KOPT-K1 (cell line): ENCODE measurements around the gene VEPH1.

ENCODE experiments used
- H3K27ac ChIP-seq: fragments of 200-600 bp; sonication (generic); 2 replicates; pipeline ENCODE4 v1.5.1; 2016; ENCODE audit warnings: antibody characterized with exemption, mild to moderate bottlenecking, low read depth, low read length; ENCODE audit not compliant: poor library complexity, severe bottlenecking
- H3K36me3 ChIP-seq: fragments of 200-600 bp; sonication (generic); 2 replicates; pipeline ENCODE4 v1.5.1; 2017; ENCODE audit warnings: antibody characterized with exemption, mild to moderate bottlenecking, low read length, moderate library complexity; ENCODE audit not compliant: insufficient read depth
- H3K9me3 ChIP-seq: fragments of 200-600 bp; sonication (generic); 2 replicates; pipeline ENCODE4 v1.5.1; 2017; ENCODE audit warnings: antibody characterized with exemption, low read length, mild to moderate bottlenecking; ENCODE audit not compliant: insufficient read depth, poor library complexity, severe bottlenecking

Gene VEPH1

GRCh38 chr3:157259825-157260224 lies 243.4 kb downstream of the VEPH1 start:
- no peak overlapping the region for H3K27ac ChIP-seq
- no peaks in the 10 kb centered on the region for H3K36me3 ChIP-seq
- no peaks in the 10 kb centered on the region for H3K9me3 ChIP-seq

DNA sequence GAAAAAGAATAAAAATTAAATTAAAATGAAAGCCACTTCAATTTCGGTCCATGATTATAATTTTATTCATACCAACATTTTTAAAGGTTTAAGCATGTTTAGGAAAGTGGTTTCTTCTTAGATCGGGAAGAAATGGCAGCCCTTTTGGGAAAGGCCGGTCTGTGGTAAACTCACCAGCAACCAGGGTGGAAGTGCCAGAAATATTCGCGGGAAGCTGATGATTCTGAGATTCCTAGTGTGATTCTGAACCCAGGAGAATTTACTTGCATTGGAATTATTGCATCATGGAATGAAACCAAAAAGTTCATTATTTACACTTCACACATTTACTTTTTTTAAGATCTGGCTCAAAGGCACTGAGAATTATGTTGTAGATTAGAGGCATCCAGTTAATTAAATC lies 246.1 kb downstream of the VEPH1 start:
- Histone ChIP-seq H3K36me3 (no peaks in the 10 kb centered on the region), H3K27ac (no peak overlapping the region), H3K9me3 (no peaks in the 10 kb centered on the region)

DNA sequence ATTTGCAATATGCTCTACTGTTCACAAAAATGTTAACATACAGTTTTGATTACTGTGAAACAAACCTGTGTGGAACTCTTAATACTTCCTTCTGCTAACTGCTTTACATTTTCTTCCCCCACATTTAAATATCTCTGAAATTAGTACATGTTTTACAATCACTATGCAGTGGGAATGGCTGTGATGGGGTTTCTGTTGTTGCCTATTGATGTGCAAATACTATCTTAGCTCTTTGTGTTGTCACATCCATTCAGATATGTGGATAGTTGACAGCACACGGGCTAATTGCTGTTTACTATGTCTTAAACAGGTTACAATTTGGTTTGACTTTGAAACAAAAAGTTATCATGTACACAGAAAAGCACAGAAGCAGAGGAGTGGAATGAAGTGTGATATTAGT lies 247.4 kb downstream of the VEPH1 start:
- H3K27ac ChIP-seq, result no peak overlapping the region
- no peaks in the 10 kb centered on the region for H3K9me3 ChIP-seq

GRCh38 chr3:157251685-157252084 lies 251.5 kb downstream of the VEPH1 start:
- no peaks in the 10 kb centered on the region for H3K9me3 ChIP-seq
- no peak overlapping the region for H3K27ac ChIP-seq
- no peaks in the 10 kb centered on the region for H3K36me3 ChIP-seq

More for the DNA sequence above, 247.4 kb downstream of the VEPH1 start:
- no peaks in the 10 kb centered on the region for H3K36me3 ChIP-seq

GRCh38 chr3:157249606-157250005 lies 253.6 kb downstream of the VEPH1 start:
- no peaks in the 10 kb centered on the region for H3K36me3 ChIP-seq
- no peak overlapping the region for H3K27ac ChIP-seq
- H3K9me3 ChIP-seq, result no peaks in the 10 kb centered on the region

DNA sequence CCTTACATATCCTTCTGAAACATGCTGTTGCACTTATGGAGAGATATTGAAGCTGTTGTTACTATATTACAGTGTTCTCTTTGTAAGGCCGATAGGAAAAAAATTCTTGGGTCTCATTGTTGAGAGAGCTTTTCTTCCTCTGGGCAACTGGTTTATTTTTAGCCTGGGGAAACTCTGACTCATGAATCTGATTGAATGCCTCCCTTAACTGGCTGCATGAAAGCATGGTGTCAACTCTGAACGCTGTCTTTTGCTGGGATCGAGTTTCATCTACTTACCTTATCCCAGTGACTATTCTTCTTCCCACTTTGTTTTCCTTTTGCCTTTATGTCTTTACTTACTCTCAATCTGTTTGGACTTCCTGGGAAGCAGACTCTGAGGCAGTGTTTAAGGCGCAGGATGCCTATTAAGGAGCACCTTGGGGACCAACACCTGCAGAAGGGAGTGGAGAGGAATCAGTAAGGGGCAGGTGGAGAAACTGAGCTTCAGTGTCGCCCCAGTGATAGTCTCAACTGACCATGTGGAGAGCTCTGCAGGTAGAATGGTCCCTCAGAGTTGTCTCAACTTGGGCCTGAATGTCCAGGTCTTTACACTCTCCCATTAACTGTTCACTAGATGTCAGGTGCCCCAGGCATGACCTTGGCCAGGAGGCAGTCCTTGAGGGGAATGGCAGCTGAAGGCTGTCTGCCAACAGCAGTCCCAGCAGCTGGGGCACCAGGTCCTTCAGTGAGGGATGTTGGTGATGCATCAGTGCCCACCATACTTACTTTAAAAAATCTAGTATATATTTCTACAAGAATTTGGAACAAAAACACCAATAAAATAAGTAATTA lies 254.4 kb downstream of the VEPH1 start:
- no peaks in the 10 kb centered on the region for H3K36me3 ChIP-seq
- no peak overlapping the region for H3K27ac ChIP-seq
- no peaks in the 10 kb centered on the region for H3K9me3 ChIP-seq

DNA sequence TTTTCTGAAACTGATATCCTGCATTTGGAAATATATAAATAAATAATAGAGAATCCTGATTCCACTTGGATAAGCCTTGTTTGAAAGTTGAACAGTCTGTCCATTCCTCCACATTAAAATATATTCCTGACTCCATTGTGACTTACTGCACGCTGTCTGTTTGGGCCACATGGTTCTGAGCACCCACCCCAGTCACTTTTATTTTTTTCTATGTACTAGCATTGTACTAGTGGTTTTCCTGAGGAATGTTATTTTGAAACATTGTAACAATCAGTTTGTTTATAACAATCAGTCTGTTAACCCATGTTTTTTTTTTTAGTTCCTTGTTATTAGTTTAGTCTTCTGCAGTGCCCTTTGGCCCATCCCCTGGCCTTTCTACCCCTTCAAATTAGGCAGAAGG lies 255.8 kb downstream of the VEPH1 start:
- H3K27ac ChIP-seq, result no peak overlapping the region
- no peaks in the 10 kb centered on the region for H3K9me3 ChIP-seq
- no peaks in the 10 kb centered on the region for H3K36me3 ChIP-seq

GRCh38 chr3:157242836-157243235 lies 260.4 kb downstream of the VEPH1 start:
- H3K27ac ChIP-seq, result no peak overlapping the region
- H3K9me3 ChIP-seq, result no peaks in the 10 kb centered on the region
- no peaks in the 10 kb centered on the region for H3K36me3 ChIP-seq

GRCh38 chr3:157241599-157241998 lies 261.6 kb downstream of the VEPH1 start:
- Histone ChIP-seq H3K36me3 (no peaks in the 10 kb centered on the region), H3K9me3 (no peaks in the 10 kb centered on the region), H3K27ac (no peak overlapping the region)

DNA sequence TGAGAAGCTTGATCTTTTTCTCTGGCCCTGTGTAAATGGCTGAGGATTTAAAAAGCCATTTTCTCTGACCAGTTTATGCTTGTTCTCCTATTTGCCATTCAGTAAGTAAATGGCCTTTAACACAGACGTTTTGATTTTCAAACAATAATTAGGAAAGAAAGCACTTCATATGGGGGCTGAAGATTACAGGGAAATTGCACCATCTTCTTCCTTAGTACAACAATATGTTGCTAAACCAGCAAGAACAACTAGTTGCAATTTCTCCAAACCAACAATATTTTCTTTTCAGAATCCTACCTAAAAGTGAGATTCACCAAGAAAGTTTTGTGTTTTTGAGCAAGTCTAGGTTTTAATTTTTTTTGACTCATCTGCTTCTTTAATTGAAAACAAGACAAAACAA lies 262.8 kb downstream of the VEPH1 start:
- no peaks in the 10 kb centered on the region for H3K36me3 ChIP-seq
- H3K9me3 ChIP-seq, result no peaks in the 10 kb centered on the region
- H3K27ac ChIP-seq, result no peak overlapping the region

DNA sequence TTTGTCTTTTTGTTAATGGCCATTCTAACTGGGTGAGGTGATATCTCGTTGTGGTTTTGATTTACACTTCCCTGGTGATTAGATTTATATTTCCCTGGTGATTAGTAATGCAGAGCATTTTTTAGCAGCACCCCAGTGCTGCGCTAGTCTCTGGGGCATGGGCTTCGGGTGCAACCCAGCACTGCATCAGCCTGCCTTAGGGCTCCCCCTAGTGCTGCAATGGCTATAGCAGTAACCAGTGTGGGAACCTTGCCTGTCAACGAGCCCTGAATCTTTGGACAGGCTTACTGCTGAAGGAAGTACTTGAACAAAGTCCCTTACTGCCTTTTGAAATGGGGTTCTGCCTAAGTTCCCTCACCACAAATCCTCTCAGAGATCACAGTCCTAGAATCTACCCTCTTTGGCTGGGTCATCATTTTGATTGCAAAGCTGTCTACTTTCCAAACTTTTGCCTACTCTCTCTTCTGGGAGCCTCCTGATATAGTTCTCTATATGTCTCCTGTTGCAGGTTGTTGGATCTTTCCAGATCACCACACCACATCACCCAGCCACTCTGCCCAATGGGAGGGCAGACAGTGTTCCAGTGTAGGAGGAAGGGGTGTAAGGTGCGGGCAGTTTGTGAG lies 264.0 kb downstream of the VEPH1 start:
- no peaks in the 10 kb centered on the region for H3K9me3 ChIP-seq
- H3K36me3 ChIP-seq, result no peaks in the 10 kb centered on the region
- H3K27ac ChIP-seq, result no peak overlapping the region

GRCh38 chr3:157238457-157238856 lies 264.8 kb downstream of the VEPH1 start:
- H3K9me3 ChIP-seq, result no peaks in the 10 kb centered on the region
- H3K27ac ChIP-seq, result no peak overlapping the region
- H3K36me3 ChIP-seq, result no peaks in the 10 kb centered on the region

DNA sequence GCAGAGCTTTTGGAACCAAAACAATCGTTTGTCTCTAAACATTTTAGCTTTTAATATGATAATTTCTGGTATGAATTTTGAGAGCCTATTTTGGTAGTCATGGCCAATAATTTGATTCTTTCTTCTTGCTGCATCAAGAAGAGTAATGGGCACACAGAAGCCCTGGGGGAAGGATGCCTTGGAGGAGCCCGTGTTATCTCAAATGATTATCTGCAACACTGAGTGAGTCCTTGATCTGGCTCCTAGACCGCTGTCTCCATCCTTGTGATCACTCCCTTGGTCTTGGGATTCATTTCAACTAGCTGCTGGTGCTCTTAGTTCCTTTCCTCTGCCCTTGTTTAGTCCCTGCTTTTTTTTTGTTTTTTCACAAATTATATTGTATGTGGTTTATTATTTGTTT lies 265.3 kb downstream of the VEPH1 start:
- Histone ChIP-seq H3K9me3 (no peaks in the 10 kb centered on the region), H3K27ac (no peak overlapping the region), H3K36me3 (no peaks in the 10 kb centered on the region)

- H3K27ac ChIP-seq, result no peak overlapping the region
- H3K36me3 ChIP-seq, result no peaks in the 10 kb centered on the region
- no peaks in the 10 kb centered on the region for H3K9me3 ChIP-seq
Measured at GRCh38 chr3:157235291-157235690, 267.9 kb downstream of the VEPH1 start.

DNA sequence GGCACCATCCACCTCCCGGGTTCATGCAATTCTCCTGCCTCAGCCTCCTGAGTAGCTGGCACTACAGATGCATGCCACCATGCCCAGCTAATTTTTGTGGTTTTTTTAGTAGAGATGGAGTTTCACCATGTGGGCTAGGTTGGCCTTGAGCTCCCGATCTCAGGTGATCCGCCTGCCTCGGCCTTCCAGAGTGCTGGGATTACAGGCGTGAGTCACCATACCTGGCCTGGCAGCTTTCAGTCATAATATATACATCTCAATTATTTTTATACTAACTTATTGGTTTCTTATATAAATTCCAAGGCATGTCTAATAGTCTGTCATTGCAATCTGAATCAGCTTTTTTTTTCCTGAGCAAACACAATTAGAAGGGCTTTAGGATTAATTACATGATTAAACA lies 269.3 kb downstream of the VEPH1 start:
- H3K27ac ChIP-seq, result no peak overlapping the region
- H3K9me3 ChIP-seq, result no peaks in the 10 kb centered on the region
- no peaks in the 10 kb centered on the region for H3K36me3 ChIP-seq

- H3K27ac ChIP-seq, result no peak overlapping the region
- no peaks in the 10 kb centered on the region for H3K9me3 ChIP-seq
- H3K36me3 ChIP-seq, result no peaks in the 10 kb centered on the region
Measured at GRCh38 chr3:157232141-157232540, 271.1 kb downstream of the VEPH1 start.
